ENCODE data around the gene TRNT1.

Gene TRNT1

DNA sequence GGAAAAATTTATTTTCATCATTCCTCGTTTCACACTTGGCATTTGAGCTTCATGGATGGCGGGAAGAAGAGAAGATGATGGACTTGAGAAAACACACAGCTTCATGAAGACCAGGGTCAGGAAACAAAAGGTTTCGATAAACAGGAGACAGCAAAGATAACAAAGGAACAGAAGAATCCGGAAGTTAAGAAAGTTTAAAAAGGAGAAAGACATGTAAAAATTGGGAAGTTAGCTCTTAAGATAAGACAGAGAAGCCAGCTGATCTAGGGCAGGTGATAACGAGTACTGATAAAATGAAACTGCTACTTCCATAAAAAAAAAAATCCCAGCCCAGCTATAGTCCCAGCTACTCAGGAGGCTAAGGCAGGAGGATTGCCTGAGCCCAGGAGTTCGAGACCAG lies 40.5 kb upstream of the TRNT1 start:
- TF ChIP-seq, protein P1, sequence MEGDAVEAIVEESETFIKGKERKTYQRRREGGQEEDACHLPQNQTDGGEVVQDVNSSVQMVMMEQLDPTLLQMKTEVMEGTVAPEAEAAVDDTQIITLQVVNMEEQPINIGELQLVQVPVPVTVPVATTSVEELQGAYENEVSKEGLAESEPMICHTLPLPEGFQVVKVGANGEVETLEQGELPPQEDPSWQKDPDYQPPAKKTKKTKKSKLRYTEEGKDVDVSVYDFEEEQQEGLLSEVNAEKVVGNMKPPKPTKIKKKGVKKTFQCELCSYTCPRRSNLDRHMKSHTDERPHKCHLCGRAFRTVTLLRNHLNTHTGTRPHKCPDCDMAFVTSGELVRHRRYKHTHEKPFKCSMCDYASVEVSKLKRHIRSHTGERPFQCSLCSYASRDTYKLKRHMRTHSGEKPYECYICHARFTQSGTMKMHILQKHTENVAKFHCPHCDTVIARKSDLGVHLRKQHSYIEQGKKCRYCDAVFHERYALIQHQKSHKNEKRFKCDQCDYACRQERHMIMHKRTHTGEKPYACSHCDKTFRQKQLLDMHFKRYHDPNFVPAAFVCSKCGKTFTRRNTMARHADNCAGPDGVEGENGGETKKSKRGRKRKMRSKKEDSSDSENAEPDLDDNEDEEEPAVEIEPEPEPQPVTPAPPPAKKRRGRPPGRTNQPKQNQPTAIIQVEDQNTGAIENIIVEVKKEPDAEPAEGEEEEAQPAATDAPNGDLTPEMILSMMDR (IDR thresholded peaks at IDR 0.05; ENCODE audit: low read depth, low read length): no peak
- no peak for DNase-seq (ENCODE audit: extremely low read depth, low read depth)

DNA sequence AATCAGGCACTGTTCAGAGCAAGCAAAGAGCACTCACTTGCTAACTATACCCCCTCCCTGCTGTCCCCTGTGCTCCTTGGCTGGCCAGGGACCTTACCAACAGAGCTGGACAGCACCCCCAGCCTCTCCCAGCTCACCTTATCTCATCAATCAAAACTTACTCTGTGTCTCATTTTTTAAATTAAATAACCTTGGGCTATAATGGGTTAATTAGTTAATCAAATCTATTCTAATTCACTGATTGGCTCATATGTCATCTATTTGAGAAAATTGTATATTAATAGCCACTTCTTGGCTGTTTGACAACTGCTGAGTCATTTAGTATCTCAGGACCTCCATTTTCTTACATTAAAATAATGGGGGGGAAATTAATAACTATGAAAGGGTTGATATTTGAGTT lies 39.5 kb upstream of the TRNT1 start:
- TF ChIP-seq, protein P1 (IDR thresholded peaks at IDR 0.05; ENCODE audit: low read depth, low read length): no peak
- DNase-seq (ENCODE audit: extremely low read depth, low read depth): no peak

DNA sequence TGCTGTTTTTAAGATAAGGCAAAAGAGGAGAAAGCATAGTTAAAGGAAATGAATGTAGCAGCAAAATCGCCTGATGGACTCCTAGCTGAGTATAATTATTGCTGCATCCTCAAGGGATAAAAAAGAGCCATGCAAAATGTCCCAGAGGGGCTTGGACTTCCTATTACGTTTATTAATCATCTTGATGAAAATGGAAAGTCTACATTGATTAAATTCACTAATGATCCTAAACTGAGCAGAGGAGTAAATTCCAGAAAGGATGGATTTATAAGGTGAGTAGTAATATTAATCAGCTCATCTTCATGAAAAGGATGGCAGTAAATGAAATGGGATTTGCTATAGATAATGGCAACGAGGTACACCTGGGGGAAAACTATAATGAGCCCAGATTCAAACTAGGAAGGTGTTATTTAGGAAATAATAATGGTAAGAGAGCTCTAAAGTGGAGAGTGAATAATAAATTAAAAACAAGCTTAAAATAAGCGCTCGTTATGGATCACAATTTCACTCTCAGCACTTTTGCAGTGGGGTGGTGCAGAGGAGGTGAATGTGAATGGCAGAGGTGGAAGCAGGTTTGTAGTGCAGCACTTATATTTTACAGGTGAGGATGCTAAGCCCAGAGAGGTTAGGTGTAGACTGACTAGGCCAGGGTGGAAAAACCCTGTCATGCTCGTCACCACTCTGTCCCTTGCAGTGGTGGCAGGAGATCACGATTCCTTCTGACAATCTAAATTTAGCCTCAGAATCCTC lies 38.8 kb upstream of the TRNT1 start:
- TF ChIP-seq, protein P1 (IDR thresholded peaks at IDR 0.05; ENCODE audit: low read depth, low read length): no peak
- DNase-seq (ENCODE audit: extremely low read depth, low read depth): no peak

DNA sequence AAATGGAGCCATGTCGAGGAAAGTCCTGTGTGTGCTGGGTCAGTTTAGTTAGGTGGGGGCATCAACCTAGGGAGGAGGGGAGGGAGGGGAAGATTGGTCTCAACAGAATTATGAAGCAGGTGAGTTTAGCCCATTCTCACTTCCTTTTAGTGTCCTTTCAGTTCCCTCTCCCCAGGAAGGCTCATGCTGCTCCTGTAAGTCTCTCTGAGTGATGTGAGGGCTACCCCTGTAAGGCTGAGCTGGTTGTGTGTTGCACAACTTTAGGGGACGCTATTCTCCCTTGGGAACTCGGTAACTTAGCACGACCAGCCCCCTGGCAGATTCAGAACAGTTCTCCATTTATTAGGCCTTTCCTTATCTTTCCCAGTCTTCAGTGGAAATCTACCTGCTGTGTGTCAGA lies 37.7 kb upstream of the TRNT1 start:
- DNase-seq (ENCODE audit: extremely low read depth, low read depth): no peak
- TF ChIP-seq, protein P1 (IDR thresholded peaks at IDR 0.05; ENCODE audit: low read depth, low read length): no peak

DNA sequence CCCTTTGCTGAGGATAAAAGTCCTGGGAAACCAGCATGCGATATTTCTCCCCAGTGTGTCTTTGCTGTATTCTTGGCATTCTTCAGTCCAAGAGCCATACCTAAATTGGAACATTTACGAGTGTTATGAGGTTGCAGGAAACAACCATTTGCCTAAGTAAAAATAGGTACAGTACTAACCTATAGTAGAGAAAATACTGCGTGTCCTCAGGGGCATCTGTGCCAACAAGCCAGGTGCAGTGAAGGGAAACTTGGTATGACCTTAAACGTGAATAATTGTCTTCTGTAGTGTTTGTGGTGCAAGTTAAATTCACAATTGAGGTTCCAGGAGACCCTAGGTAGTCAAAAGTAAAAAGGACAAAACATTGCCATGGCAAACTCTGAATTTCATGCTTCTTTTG lies 28.8 kb upstream of the TRNT1 start:
- no peak for DNase-seq (ENCODE audit: extremely low read depth, low read depth)

DNA sequence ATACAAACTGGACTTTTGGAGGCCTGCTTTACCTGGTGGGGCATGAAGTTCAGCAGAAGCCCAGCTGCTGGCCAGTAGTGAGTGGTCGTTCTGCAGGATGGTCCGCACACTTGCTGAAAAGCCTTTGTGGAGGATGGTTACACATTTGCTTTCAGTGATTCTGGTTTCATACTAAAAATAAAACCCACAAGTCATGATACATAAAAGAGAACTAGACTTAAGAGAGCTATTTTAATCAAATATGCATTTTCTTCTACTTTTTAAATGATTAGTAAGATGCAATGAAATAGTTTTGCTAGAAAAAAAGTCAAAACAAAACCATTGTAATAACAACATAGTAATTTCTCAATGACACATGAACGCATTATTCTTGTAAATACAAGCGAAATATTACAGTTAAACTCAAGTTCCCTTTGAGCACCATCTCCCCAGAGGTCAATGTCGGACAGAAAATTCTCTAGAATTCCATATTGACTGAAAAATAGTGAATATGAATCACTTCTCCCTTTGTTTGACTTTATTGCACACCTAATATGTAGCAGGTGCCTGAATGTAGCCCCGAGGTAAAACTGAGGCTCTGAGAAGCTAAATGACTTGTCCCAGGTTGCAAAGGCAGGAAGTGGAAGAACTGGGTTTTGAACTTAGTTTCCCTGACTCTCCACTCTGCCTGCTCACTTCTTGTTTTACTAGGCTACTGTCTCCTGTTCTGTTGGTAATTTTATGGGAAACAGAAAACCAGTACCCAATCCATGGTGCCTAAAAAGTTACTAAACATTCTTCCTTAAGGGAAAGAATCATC lies 24.9 kb upstream of the TRNT1 start:
- TF ChIP-seq, protein P1 (IDR thresholded peaks at IDR 0.05; ENCODE audit: low read depth, low read length): no peak

More for the DNA sequence above, 28.8 kb upstream of the TRNT1 start:
- TF ChIP-seq, protein P1 (IDR thresholded peaks at IDR 0.05; ENCODE audit: low read depth, low read length): no peak

DNA sequence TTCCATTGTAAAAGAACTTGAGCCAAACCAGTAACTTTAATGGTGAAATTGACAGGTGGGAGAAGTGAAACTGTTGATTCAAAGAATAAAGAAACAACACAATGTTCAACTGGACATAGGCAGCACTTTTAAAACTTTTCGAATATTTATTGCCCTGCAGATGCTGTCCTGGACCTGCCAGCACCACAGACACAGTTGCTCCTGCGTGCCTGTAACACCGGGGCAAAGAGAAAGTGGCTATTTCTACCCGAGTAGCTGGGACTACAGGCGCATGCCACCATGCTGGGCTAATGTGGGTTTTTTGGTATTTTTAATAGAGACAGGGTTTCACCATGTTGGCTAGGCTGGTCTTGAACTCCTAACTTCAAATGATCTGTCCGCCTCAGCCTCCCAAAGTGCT lies 24.0 kb upstream of the TRNT1 start:
- no peak for DNase-seq (ENCODE audit: extremely low read depth, low read depth)
- TF ChIP-seq, protein P1 (IDR thresholded peaks at IDR 0.05; ENCODE audit: low read depth, low read length): no peak

More for the DNA sequence above, 24.9 kb upstream of the TRNT1 start:
- DNase-seq (ENCODE audit: extremely low read depth, low read depth): no peak
